HEK293 (cell line): Measurements from ENCODE around the gene APOBEC3F.

Experiments
- CTCF ChIA-PET: fragments of 350-600 bp; formaldehyde crosslinking; extraction: SDS; loops from one replicate; lab custom pipeline; 2021; ENCODE audit warnings: antibody characterized with exemption; lab: Yijun Ruan, JAX
- POLR2A ChIA-PET: fragments of 300-600 bp; formaldehyde crosslinking; extraction: SDS; loops from one replicate; lab custom pipeline; 2020; ENCODE audit warnings: antibody characterized with exemption, inconsistent platforms; lab: Yijun Ruan, JAX
- H3K27ac ChIP-seq: fragments of 200-500 bp; sonication (Bioruptor generic); 2 replicates; pipeline ENCODE4 v1.5.1; 2014; ENCODE audit warnings: low read depth, low read length, control low read depth, inconsistent platforms; ENCODE audit errors: extremely low read depth
- H3K36me3 ChIP-seq, 2 experiments: fragments of 200-500 bp in 1 of 2; sonication (Bioruptor generic) in 1 of 2; 1 replicate in 1 of 2; 2 replicates in 1 of 2; pipeline ENCODE4 v1.5.1; 2014 to 2017; ENCODE audit warnings: inconsistent platforms in 2 of 2, low read length in 2 of 2; ENCODE audit not compliant: control insufficient read depth in 2 of 2, insufficient read depth in 1 of 2
- H3K4me1 ChIP-seq: fragments of 200-500 bp; sonication (Bioruptor generic); 2 replicates; pipeline ENCODE4 v1.5.1; 2014; ENCODE audit warnings: mild to moderate bottlenecking, low read length, inconsistent platforms; ENCODE audit not compliant: control insufficient read depth, insufficient read depth
- H3K4me3 ChIP-seq: 2 replicates; pipeline ENCODE4 v1.5.1; 2011; ENCODE audit warnings: low read depth, mild to moderate bottlenecking, control low read depth, low read length, moderate library complexity
- H3K9me3 ChIP-seq: fragments of 200-500 bp; sonication (Bioruptor generic); 2 replicates; pipeline ENCODE4 v1.5.1; 2014; ENCODE audit warnings: low read depth, low read length, inconsistent platforms; ENCODE audit not compliant: control insufficient read depth, insufficient read depth
- GLIS2 ChIP-seq: fragments of 450-650 bp; formaldehyde crosslinking; IDR thresholded peaks from 2 replicates; pipeline ENCODE4 v1.5.1; 2016; ENCODE audit warnings: missing biosample characterization, missing genetic modification characterization
- KLF16 ChIP-seq: fragments of 450-650 bp; formaldehyde crosslinking; IDR thresholded peaks from 2 replicates; pipeline ENCODE4 v1.5.1; 2017; ENCODE audit warnings: missing biosample characterization, missing genetic modification characterization
- MYNN ChIP-seq: fragments of 450-650 bp; formaldehyde crosslinking; IDR thresholded peaks from 2 replicates; pipeline ENCODE4 v1.5.1; 2016; ENCODE audit warnings: missing biosample characterization, missing genetic modification characterization, borderline replicate concordance
- OSR2 ChIP-seq: fragments of 450-650 bp; formaldehyde crosslinking; IDR thresholded peaks from 2 replicates; pipeline ENCODE4 v1.5.1; 2016; ENCODE audit warnings: missing biosample characterization, missing genetic modification characterization
- ZIC2 ChIP-seq: fragments of 450-650 bp; formaldehyde crosslinking; IDR thresholded peaks from 2 replicates; pipeline ENCODE4 v1.5.1; 2016; ENCODE audit warnings: missing biosample characterization, missing genetic modification characterization
- ZNF2 ChIP-seq: fragments of 450-650 bp; formaldehyde crosslinking; IDR thresholded peaks from 2 replicates; pipeline ENCODE4 v1.5.1; 2016; ENCODE audit warnings: missing biosample characterization, missing genetic modification characterization
- ZNF335 ChIP-seq: fragments of 450-650 bp; formaldehyde crosslinking; conservative IDR thresholded peaks from 2 replicates; pipeline ENCODE4 v1.5.1; 2016; ENCODE audit warnings: missing biosample characterization, missing genetic modification characterization
- ZNF600 ChIP-seq: fragments of 450-650 bp; formaldehyde crosslinking; IDR thresholded peaks from 2 replicates; pipeline ENCODE4 v1.5.1; 2016; ENCODE audit warnings: missing biosample characterization, missing genetic modification characterization
- ZXDB ChIP-seq: fragments of 450-650 bp; formaldehyde crosslinking; IDR thresholded peaks from 2 replicates; pipeline ENCODE4 v1.5.1; 2016; ENCODE audit warnings: missing biosample characterization, missing genetic modification characterization
- TF ChIP-seq, protein P1 (sequence below): fragments of 450-650 bp; IDR thresholded peaks from 2 replicates; pipeline ENCODE4 v1.5.1; 2018; ENCODE audit warnings: missing biosample characterization, mild to moderate bottlenecking, missing genetic modification characterization
- TF ChIP-seq, protein P2 (sequence below): fragments of 450-650 bp; formaldehyde crosslinking; IDR thresholded peaks from 2 replicates; pipeline ENCODE4 v1.5.1; 2016; ENCODE audit warnings: missing biosample characterization, missing genetic modification characterization
- TF ChIP-seq, protein P3 (sequence below): fragments of 450-650 bp; formaldehyde crosslinking; IDR thresholded peaks from 2 replicates; pipeline ENCODE4 v1.5.1; 2017; ENCODE audit warnings: missing biosample characterization, missing genetic modification characterization
- TF ChIP-seq, protein P4 (sequence below): fragments of 450-650 bp; formaldehyde crosslinking; IDR thresholded peaks from 2 replicates; pipeline ENCODE4 v1.5.1; 2016; ENCODE audit warnings: missing biosample characterization, missing genetic modification characterization

Gene APOBEC3F

DNA sequence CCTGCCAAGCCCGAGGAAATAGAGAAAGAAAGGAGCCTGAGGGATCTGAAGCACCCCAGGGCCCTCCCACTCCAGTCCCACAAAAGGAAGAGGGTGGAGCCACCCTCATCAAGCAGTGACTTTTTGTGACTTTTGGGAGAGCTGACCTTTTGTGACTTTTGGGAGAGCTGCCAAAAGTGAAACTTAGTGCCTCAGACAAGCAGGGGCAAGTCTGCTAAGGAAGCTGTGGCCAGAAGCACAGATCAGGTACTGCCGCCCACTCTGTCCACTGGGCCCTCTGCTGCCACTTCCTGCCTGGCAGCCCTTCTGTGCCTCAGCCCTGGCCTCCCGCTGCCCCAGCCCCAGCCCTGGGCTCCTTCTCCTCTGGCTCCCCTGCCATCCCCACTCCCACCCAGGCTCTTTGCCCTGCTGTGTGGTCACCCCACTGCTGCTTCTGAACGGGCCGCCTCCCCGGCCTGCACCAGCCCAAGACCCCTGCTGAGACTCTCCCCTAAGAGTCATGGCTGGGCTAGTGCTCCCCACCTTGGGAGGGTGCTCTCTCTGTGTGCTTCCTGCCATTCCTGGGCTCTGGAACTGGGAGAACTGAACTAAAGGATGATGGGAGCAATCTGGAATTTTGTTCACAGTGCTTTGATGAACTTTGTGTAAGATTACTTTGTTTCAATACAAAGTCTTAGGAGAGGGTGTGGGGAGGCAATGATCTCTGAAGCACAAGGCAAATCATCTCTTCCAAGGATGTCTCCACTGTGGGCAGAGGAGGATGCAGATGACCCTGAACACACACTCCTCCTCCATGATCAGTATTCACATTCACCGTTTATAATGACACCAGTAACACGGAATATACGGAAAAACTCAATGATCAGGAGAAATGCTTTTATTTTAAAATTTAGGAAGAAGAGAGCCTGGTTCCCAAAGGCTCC is 56.7 kb downstream of the APOBEC3F start, which contains the start of gene APOBEC3H (continued):
- TF ChIP-seq, protein P1, sequence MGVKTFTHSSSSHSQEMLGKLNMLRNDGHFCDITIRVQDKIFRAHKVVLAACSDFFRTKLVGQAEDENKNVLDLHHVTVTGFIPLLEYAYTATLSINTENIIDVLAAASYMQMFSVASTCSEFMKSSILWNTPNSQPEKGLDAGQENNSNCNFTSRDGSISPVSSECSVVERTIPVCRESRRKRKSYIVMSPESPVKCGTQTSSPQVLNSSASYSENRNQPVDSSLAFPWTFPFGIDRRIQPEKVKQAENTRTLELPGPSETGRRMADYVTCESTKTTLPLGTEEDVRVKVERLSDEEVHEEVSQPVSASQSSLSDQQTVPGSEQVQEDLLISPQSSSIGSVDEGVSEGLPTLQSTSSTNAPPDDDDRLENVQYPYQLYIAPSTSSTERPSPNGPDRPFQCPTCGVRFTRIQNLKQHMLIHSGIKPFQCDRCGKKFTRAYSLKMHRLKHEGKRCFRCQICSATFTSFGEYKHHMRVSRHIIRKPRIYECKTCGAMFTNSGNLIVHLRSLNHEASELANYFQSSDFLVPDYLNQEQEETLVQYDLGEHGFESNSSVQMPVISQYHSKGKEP (tag by site-specific recombination): no peak
- TF ChIP-seq GLIS2 (tag by site-specific recombination): peak; percentile 50
- TF ChIP-seq ZNF600: no peak
- TF ChIP-seq ZNF2 (tag by site-specific recombination): no peak
- TF ChIP-seq OSR2 (tag by site-specific recombination): peak; percentile 51
- TF ChIP-seq, protein P2, sequence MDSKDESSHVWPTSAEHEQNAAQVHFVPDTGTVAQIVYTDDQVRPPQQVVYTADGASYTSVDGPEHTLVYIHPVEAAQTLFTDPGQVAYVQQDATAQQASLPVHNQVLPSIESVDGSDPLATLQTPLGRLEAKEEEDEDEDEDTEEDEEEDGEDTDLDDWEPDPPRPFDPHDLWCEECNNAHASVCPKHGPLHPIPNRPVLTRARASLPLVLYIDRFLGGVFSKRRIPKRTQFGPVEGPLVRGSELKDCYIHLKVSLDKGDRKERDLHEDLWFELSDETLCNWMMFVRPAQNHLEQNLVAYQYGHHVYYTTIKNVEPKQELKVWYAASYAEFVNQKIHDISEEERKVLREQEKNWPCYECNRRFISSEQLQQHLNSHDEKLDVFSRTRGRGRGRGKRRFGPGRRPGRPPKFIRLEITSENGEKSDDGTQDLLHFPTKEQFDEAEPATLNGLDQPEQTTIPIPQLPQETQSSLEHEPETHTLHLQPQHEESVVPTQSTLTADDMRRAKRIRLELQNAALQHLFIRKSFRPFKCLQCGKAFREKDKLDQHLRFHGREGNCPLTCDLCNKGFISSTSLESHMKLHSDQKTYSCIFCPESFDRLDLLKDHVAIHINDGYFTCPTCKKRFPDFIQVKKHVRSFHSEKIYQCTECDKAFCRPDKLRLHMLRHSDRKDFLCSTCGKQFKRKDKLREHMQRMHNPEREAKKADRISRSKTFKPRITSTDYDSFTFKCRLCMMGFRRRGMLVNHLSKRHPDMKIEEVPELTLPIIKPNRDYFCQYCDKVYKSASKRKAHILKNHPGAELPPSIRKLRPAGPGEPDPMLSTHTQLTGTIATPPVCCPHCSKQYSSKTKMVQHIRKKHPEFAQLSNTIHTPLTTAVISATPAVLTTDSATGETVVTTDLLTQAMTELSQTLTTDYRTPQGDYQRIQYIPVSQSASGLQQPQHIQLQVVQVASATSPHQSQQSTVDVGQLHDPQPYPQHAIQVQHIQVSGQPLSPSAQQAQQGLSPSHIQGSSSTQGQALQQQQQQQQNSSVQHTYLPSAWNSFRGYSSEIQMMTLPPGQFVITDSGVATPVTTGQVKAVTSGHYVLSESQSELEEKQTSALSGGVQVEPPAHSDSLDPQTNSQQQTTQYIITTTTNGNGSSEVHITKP (tag by site-specific recombination): peak; percentile 69
- peak; percentile 87 for TF ChIP-seq ZIC2 (tag by site-specific recombination)
- no peak for TF ChIP-seq MYNN (tag by site-specific recombination)
- TF ChIP-seq, protein P3, sequence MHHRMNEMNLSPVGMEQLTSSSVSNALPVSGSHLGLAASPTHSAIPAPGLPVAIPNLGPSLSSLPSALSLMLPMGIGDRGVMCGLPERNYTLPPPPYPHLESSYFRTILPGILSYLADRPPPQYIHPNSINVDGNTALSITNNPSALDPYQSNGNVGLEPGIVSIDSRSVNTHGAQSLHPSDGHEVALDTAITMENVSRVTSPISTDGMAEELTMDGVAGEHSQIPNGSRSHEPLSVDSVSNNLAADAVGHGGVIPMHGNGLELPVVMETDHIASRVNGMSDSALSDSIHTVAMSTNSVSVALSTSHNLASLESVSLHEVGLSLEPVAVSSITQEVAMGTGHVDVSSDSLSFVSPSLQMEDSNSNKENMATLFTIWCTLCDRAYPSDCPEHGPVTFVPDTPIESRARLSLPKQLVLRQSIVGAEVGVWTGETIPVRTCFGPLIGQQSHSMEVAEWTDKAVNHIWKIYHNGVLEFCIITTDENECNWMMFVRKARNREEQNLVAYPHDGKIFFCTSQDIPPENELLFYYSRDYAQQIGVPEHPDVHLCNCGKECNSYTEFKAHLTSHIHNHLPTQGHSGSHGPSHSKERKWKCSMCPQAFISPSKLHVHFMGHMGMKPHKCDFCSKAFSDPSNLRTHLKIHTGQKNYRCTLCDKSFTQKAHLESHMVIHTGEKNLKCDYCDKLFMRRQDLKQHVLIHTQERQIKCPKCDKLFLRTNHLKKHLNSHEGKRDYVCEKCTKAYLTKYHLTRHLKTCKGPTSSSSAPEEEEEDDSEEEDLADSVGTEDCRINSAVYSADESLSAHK (tag by site-specific recombination): no peak
- TF ChIP-seq, protein P4, sequence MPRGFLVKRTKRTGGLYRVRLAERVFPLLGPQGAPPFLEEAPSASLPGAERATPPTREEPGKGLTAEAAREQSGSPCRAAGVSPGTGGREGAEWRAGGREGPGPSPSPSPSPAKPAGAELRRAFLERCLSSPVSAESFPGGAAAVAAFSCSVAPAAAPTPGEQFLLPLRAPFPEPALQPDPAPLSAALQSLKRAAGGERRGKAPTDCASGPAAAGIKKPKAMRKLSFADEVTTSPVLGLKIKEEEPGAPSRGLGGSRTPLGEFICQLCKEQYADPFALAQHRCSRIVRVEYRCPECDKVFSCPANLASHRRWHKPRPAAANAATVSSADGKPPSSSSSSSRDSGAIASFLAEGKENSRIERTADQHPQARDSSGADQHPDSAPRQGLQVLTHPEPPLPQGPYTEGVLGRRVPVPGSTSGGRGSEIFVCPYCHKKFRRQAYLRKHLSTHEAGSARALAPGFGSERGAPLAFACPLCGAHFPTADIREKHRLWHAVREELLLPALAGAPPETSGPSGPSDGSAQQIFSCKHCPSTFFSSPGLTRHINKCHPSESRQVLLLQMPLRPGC (tag by site-specific recombination): no peak
- TF ChIP-seq, all 188 proteins: peak for 13

DNA sequence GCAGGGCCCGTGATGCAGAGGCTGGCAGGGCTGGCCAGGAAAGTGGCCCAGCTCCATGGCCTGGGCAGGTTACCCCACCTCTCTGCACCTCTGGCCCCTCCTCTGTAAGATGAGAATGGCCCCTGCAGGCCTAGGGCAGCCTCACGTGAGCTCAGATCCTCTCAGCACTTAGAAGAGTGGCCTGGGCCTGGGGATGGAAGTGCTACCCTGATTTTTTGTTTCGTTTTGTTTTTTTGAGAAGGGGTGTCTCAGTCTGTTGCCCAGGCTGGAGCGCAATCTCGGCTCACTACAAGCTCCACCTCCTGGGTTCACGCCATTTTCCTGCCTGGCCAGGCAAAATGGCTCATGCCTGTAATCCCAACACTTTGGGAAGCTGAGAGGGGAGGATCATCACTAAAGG is 57.4 kb downstream of the APOBEC3F start:
- no peak overlapping the region for H3K4me3 ChIP-seq
- CTCF ChIA-PET: interaction anchor here (0.5 to 1.2 kb wide), 6 partner anchors 12 to 416 kb away, joined by 3 to 6 read pairs (median 3); partner anchors contain the start of gene TOMM22
- no peaks in the 10 kb centered on the region for H3K36me3 ChIP-seq
- no peak for TF ChIP-seq KLF16
- TF ChIP-seq ZNF335 (tag by site-specific recombination): 0 out of 2 replicates have a peak, but pooled peaks have one; percentile 15
- TF ChIP-seq ZXDB (tag by site-specific recombination): 0 out of 2 replicates have a peak, but pooled peaks have one; percentile 35
- TF ChIP-seq, all 188 proteins: peak for 2
- no peaks in the 10 kb centered on the region for H3K9me3 ChIP-seq
- peak overlapping the region; percentile 72 for H3K27ac ChIP-seq
- peaks cover 5% of the 10 kb centered on the region for H3K4me1 ChIP-seq
- POLR2A ChIA-PET: interaction anchor here (0.6 kb wide), 1 partner anchor 25 kb away, joined by 5 read pairs; no protein-coding TSS in a partner anchor
